ENCODE data around the gene CLCN7. TPM values are rescaled to one million over a fixed set of nuclear protein-coding genes. Genes with fewer than 3 reads are reported as not detected.

CLCN7 gene
- total and polyA plus RNA-seq, 2 donors (not counting 3 experiments of a cell fraction or from before 2014, with no cell fraction given), result 59.8 to 94.9 TPM

GRCh38 chr16:1430759-1431496 is 43.9 kb downstream of the CLCN7 start, which contains the start of gene PERCC1:
PERCC1 (plus strand) TSS chr16:1431078; CDS start chr16:1432594, 1,516 bp downstream.
- Histone ChIP-seq H3K27me3 (ENCODE audit: control insufficient read depth in 2 of 2, insufficient read depth in 2 of 2, low read length in 2 of 2) (no peaks in the 10 kb centered on the region), H3K4me2 (ENCODE audit: insufficient read depth, low read length) (no peak within 1 kb of the TSS), H3K4me1 (ENCODE audit: control insufficient read depth, extremely low read depth, insufficient read depth, low read length) (no peaks in the 10 kb centered on the region), H3K27ac (ENCODE audit: insufficient read depth, low read depth, low read length) (no peak within 1 kb of the TSS), H2AFZ (ENCODE audit: low read depth, low read length) (no peak within 1 kb of the TSS), H3K9ac (replicated peaks; ENCODE audit: extremely low read depth, insufficient read depth, low read length) (no peak within 1 kb of the TSS), H4K20me1 (replicated peaks; ENCODE audit: control insufficient read depth, extremely low read depth, insufficient read depth, low read length) (no peaks in the 10 kb centered on the region), H3K9me1 (replicated peaks; ENCODE audit: control insufficient read depth, extremely low read depth, insufficient read depth, low read length) (no peaks in the 10 kb centered on the region), H3K4me3 (replicated peaks in 1 of 3; ENCODE audit: insufficient read depth in 1 of 3, low read depth in 1 of 3, low read length in 3 of 3) (no peak within 1 kb of the TSS), H3K36me3 (ENCODE audit: control insufficient read depth in 2 of 2, extremely low read depth in 1 of 2, insufficient read depth in 2 of 2, low read length in 2 of 2) (no peaks in the 10 kb centered on the region), H3K79me2 (ENCODE audit: control insufficient read depth, insufficient read depth, low read length) (no peaks in the 10 kb centered on the region), H3K9me3 (replicated peaks; ENCODE audit: control insufficient read depth, insufficient read depth, low read length) (no peaks in the 10 kb centered on the region)
- dilution Hi-C loops (cut with MboI; ENCODE audit: extremely low pct_ligation_motif_present, low sequenced_read_pairs) (no loop called here), intact Hi-C loops (cut with micrococcal nuclease) (no loop called here)
- TF ChIP-seq POLR2A (IDR thresholded peaks at IDR 0.05; ENCODE audit: low read depth, low read length), result no peak
- TF ChIP-seq EZH2 (IDR thresholded peaks at IDR 0.05; ENCODE audit: borderline replicate concordance, low read depth, low read length, severe bottlenecking), result no peak
- TF ChIP-seq MAX (IDR thresholded peaks at IDR 0.05; ENCODE audit: insufficient read depth, insufficient read length), result no peak
- TF ChIP-seq, protein P1, sequence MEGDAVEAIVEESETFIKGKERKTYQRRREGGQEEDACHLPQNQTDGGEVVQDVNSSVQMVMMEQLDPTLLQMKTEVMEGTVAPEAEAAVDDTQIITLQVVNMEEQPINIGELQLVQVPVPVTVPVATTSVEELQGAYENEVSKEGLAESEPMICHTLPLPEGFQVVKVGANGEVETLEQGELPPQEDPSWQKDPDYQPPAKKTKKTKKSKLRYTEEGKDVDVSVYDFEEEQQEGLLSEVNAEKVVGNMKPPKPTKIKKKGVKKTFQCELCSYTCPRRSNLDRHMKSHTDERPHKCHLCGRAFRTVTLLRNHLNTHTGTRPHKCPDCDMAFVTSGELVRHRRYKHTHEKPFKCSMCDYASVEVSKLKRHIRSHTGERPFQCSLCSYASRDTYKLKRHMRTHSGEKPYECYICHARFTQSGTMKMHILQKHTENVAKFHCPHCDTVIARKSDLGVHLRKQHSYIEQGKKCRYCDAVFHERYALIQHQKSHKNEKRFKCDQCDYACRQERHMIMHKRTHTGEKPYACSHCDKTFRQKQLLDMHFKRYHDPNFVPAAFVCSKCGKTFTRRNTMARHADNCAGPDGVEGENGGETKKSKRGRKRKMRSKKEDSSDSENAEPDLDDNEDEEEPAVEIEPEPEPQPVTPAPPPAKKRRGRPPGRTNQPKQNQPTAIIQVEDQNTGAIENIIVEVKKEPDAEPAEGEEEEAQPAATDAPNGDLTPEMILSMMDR (IDR thresholded peaks at IDR 0.05; ENCODE audit: extremely low read depth in 1 of 2, insufficient read depth in 1 of 2, low read depth in 1 of 2, low read length in 2 of 2), result no peak
- no peak for TF ChIP-seq MYC (IDR thresholded peaks at IDR 0.05; ENCODE audit: low read depth, low read length)
- no peak for TF ChIP-seq GATA2 (IDR thresholded peaks at IDR 0.05; ENCODE audit: insufficient read depth, insufficient read length, low read depth, low read length)
- TF ChIP-seq JUN (IDR thresholded peaks at IDR 0.05; ENCODE audit: borderline replicate concordance, insufficient read depth, insufficient read length, low read depth), result no peak
- no peak for TF ChIP-seq FOS (IDR thresholded peaks at IDR 0.05; ENCODE audit: borderline replicate concordance, insufficient read depth, low read length)
- no peak for TF ChIP-seq POLR2AphosphoS5 (IDR thresholded peaks at IDR 0.05; ENCODE audit: insufficient read depth, low read depth, low read length)
- FAIRE-seq, result no peak
- ChIA-PET CTCF (no interaction called here), POLR2A (no interaction called here)
- no TSS peak for BruUV-seq (replicated peaks)
- DNase-seq (ENCODE audit: low read depth, low spot score), result no peak
